ENCODE results near the gene GPX3.

DNA sequence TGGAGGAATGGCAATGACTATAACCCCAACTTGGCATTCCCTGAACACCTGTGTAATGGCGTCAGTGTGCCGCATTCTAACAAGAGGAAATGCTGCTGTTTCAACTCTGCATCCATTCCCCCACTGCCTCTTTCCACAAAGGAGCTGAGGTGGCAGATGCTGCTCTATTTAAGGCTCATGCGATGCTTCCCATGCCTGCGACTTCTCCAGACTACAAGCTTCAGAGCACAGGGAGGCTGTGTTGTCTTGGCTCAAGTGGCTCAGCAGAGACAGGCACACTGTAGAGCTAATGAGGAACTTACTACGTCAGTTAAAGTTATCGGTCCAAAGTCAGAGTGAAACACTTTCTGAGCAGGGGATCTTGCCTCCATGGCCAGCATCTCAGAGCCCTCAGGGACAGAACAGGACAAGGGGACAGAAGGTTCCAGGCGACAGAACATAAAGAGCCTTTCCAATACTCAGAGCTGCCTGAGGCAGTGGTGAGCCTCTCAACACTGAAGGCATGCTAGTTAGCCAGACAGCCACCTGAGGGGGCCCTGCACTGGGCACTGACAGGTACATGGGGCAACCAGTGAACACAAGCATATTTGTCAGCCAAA is 38.6 kb downstream of the GPX3 start:
- TF ChIP-seq POLR2AphosphoS5 (IDR thresholded peaks at IDR 0.05) (no peak), POLR2A (IDR thresholded peaks at IDR 0.05) (no peak)
- TF ChIP-seq, protein P1, sequence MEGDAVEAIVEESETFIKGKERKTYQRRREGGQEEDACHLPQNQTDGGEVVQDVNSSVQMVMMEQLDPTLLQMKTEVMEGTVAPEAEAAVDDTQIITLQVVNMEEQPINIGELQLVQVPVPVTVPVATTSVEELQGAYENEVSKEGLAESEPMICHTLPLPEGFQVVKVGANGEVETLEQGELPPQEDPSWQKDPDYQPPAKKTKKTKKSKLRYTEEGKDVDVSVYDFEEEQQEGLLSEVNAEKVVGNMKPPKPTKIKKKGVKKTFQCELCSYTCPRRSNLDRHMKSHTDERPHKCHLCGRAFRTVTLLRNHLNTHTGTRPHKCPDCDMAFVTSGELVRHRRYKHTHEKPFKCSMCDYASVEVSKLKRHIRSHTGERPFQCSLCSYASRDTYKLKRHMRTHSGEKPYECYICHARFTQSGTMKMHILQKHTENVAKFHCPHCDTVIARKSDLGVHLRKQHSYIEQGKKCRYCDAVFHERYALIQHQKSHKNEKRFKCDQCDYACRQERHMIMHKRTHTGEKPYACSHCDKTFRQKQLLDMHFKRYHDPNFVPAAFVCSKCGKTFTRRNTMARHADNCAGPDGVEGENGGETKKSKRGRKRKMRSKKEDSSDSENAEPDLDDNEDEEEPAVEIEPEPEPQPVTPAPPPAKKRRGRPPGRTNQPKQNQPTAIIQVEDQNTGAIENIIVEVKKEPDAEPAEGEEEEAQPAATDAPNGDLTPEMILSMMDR (IDR thresholded peaks at IDR 0.05): no peak

Measured in stomach (tissue), 4 donors.